HG03103 (cell line): ENCODE data around the gene ZMYM5.
"Not testable (repeated sequence)": the region's sequence is repeated elsewhere in the genome, so short reads cannot be mapped to it uniquely, and the experiment has no call there.

Source experiments
- ATAC-seq: cut with Tn5 transposase; IDR thresholded peaks from one replicate; pipeline ENCODE4 v1.9.1; 2021; ENCODE audit warnings: low read depth; ENCODE audit not compliant: unreplicated experiment

ZMYM5 gene

DNA sequence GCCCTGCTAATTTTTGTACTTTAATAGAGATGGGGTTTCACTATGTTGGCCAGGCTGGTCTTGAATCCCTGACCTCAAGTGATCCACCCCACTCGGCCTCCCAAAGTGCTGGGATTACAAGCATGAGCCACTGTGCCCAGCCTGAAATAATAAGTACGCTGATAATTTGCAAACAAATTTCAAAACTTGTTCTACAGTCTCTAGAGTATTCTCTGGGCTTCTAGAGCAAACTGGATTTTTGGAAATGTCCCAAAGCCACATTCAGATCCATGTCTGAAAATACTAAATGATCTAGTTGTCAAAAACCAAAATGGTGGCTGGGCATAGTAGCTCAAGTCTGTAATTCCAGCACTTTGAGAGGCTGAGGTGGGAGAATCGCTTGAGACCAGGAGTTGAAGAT is 40.8 kb downstream of the ZMYM5 start:
- ATAC-seq, result no peak

DNA sequence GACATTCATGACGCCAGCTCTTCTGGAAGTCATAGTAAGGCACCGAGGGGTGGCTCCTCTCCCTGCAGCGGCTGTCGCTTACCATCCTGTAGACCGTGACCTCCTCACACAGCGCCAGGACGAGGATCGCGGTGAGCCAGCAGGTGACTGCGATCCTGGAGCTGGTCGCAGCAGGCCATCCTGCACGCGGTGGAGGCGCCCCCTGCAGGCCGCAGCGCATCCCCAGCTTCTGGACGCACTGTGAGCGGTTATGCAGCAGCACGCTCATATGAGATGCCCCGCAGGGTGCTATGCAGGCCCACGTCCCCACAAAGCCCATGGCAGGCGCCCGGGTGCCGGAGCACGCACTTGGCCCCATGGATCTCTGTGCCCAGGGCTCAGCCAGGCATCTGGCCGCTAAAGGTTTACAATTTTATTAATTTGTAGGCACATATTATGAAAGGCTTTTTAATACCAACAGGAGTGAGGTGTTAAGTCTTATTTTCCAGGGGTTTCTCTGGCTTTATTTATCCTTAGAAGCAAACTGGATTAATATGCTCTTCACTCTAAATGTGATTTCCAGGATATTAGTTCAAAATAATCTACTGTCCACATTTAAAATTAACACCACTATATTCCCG is 45.1 kb downstream of the ZMYM5 start:
- ATAC-seq, result no peak

DNA sequence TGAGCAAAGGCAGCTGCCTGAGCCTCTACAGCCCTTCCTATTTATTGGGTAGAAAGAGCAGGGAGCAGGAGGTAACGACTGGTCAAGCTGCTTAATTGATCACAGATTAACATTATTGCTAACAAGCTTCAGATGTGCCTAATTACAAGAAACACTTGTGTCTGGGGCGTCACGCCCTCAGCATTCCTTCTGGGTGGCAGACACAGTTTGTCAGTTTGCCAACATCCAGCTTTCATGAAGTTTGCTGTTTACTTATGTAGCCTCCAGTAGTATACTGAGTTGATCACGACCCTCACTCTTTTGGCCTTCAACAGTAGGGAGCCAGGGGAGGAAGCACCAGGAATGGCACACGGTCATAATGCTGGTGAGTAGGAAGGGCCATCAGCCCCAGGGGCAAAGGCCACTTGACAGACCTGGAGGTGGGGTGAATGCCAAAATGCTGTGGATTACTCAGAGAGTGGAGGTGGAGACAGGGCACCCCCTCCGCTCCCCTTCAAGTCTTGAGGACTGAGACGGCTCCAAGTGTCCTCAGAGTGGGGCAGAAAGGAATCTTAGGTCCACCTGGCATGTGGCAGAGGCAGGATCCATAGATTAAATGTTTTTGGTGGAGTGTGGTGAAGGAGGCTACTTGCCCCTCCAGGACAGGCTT is 45.8 kb downstream of the ZMYM5 start:
- no peak for ATAC-seq

DNA sequence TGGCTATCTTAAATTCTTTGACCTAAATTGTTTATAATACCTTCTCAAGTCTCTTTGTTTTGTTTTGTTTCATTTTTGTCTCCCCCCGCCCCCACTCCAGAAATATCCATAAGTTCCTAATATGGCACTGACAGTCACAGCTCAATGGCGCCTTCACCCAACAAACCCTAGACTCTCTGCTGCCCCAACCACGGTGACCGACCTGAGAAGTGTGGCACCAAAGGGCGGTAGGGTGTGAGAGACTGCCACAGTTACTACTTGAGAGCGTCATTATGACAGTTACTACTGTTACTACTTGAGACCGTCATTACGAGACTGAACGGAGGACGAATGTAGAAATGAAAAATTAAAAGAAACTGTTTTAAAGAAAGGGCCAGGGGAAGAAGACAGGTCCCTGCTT is 46.3 kb downstream of the ZMYM5 start:
- ATAC-seq, result no peak

DNA sequence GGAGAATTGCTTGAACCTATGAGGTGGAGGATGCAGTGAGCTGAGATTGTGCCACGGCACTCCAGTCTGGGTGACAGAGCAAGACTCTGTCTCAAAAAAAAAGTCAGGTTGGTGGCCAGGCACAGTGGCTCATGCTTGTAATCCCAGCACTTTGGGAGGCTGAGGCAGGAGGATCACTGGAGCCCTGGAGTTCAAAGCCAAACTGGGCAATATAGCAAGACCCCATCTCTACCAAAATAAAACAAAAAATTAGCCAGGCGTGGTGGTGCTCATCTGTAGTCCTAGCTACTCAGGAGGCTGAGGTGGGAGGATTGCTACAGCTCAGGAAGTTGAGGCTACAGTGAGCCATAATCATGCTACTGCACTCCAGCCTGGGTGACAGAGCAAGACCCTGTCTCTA is 47.6 kb downstream of the ZMYM5 start:
- ATAC-seq, result not testable (repeated sequence)

DNA sequence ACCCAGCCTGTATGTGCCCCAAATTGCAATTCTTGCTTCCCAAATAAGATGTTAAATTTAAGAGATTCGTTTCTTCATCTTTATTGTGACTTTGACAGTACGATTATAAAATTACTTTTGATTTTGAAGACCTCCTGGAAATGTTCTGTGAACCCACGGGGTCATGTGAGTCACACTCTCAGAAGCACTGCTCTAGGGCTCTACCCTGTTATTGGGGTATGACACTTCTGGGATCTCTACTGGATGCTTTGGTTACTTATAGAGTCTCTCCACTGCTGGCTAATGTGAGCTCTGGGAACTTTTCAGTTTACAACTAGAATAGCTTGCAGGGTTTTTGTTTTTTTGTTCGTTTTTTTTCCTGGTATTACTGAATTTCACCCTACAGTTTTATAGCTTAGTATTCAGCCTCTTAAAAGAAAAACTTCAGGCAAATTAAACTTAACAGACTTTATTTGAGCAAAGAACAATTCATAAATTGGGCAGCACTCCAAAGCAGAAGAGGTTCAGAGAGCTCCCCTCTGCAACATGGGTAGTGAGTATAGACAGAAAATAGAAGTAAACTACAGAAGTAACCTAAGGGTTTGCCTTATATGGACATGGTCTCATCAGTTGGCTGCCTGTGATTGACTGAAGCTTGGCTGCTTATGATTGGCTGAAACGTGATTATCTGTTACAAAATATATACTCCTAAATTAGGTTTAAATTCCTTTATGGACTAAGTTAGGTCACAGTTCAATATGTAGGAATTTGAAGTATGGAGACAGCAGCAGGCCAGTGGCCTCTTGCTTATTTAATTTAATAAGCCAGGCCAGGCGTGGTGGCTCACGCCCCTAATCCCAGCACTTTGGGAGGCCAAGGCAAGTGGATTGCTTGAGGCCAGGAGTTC is 52.2 kb downstream of the ZMYM5 start:
- ATAC-seq, result no peak

DNA sequence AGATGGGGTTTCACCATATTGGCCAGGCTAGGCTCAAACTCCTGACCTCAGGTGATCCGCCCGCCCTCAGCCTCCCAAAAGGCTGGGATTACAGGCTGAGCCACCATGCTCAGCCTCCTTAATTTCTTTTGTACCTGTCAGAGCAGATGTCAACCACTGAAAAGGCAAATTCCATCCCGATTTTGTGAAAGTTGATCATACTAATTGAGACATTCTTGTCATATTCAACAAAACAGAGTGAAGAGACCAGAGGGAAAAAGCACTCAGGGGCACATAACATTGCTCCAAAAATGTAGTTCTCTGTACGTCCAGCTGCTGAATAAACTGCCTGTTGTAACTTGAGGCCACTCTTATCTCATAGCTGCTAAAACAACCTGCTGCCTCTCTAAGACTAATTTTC is 53.3 kb downstream of the ZMYM5 start:
- no peak for ATAC-seq

DNA sequence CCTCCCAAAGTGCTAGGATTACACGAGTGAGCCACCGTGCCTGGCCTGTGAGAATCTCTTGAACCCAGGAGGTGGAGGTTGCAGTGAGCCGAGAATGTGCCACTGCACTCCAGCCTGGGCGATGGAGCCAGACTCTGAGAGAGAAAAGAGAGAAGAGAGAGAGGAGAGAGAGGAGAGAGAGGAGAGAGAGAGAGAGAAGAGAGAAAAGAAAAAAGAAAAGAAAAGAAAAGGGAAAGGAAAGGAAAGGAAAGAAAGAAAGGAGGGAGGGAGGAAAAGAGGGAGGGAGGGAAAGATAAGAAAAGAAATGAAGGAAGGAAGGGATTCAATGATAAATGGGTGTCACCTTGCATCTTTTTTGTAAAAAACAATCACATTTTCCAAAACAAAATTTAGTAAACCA is 57.7 kb downstream of the ZMYM5 start:
- ATAC-seq, result no peak

DNA sequence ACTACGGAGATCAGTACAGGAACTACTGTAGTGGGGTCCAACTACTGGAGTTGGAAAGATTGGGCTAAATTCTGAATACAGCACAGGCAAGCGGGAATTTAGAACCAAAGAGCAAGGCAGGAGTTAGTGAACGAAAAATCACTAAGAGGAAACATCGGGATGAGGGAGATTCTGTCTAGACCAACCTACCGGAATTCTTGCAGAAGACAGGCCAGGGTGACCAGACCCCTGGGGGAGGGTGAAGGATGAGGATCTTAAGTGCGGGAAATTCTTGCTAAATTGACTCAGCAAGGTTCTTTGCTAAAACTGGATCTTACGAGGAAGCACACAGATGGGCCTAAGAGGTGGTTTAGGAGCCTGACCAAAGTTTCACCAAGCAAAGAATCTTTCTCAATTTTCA is 67.5 kb downstream of the ZMYM5 start:
- no peak for ATAC-seq

DNA sequence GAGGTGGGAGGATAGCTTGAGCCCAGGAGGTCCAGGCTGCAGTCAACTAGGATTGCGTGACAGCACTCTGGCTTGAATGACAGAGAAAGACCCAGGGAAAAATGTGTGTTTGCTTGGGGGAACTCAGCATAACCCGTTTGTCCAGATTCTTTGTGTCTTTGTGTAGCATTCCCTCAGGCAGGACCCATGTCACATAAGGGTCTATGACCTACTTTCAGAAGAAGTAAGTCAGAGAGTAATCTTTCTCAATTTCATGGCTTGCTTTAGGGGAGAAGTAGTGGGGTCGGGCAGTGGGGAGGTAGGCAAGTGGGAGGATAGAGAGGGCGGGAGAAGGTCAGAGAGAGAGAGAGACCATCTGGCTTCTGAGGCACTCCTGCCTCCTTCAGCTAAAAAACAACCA is 68.8 kb downstream of the ZMYM5 start:
- ATAC-seq, result no peak

DNA sequence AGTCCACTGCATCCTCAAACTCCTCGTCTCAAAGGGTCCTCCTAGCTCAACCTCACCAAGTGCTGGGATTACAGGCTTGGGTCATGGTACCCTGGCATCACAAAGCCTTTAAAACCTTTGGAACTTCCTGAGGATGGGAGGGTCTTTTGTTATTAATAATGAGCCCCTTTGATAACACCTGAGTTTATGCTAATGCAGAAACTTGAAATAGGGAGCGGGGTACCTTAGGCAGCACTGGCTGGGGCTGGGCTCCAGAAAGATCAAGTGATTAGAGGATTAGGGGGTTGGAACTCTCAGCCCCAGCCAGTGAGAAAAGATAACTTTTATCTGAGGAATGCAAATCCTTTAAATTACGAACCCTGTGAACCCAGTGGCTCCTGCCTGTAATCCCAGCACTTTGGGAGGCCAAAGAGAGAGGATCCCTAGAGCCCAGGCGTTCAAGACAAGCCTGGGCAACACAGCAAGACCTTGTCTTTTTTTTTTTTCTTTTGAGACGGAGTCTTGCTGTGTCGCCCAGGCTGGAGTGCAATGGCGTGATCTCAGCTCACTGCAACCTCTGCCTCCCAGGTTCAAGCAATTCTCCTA is 71.4 kb downstream of the ZMYM5 start:
- no peak for ATAC-seq

DNA sequence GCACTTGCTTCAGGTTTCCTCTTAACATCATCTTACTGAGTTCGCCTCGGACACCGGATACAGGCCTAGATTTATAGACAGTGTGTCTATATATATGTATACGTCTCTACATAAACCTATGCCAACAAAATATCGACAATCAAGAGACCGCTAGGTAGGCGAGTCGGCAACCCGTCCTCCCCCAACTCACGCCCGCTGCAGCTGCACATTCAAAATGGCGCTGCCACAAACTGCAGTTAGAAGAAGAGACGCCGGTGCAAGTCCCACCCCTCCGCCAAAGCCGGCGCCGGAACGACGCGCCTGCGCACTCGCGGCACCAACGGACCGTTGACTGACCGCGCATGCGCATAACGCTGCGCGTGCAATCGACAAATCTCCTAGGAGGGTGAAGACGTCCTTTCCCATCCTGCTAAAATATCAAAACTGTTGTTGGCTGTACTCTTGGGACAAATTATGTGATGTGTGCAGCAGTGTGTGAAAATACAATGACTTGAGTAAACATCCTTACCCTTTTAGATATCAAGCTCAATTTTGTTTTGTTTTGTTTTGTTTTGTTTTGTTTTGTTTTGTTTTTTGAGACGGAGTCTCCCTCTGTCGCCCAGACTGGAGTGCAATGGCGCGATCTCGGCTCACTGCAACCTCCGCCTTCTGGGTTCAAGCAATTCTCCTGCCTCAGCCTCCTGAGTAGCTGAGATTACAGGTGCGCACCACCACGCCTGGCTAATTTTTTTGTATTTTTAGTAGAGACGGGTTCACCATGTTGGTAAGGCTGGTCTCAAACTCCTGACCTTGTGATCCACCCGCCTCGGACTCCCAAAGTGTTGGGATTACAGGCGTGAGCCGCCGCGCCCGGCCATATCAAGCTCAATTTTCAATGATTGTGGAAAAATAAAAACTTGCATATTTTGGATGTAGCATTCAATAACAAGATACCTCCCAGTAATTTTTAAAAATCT is 80.4 kb downstream of the ZMYM5 start, which contains the start of gene PSPC1:
Gene PSPC1, minus strand, starts transcription at position 219 of the 956 bp plus-strand sequence. Its CDS starts 188 bp downstream, at position 31.
- peak; percentile 78 for ATAC-seq

DNA sequence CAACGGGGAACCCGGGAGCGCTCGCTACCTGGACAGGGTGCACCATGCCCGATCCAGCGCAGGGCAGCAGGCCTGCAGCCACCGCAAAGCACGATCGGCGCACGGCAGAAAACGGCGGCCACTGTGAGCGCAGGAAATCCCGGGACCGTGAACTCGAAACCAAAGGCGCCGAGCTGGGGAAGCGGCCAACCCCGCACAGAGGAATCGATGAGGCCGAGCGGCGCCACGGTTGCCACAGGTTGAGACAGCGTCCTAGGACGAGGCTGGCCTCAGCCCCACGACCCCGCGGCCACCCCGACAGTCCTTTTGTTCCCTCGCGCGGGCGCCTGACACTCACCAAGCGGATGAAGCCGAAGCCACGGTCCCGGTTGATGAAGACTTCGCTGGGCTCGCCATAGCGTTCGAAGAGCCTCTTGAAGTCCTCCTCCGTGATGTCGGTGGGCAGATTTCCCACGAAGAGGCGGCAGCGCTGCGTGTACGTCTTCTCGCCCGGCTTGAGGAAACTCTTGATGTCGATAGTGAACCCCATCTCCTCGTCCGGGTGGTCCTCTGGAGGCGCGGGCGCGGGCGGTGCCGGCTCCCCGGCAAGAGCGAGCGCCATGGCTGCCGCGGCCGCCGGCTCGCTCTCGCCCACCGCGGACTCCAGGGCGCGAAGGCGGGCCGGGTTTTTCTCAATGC is 81.3 kb downstream of the ZMYM5 start:
- peak; percentile 36 for ATAC-seq

DNA sequence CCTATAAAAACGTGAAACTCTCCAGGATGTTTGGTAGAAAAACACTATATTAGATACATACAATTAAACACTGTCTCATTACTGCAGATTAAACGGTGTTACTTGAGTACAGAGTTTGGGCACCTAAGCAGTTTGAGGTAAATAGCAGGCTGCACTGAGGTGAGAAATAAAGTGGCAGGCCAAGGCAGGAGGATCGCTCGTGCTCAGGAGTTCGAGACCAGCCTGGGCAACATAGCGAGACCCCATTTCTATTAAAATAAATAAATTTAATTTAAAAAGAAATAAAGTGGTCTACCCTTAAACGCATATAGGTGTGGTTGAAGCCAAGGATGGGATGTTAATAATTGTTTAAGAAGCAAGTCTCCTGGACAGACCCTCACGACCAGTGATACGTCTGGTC is 81.9 kb downstream of the ZMYM5 start:
- no peak for ATAC-seq

DNA sequence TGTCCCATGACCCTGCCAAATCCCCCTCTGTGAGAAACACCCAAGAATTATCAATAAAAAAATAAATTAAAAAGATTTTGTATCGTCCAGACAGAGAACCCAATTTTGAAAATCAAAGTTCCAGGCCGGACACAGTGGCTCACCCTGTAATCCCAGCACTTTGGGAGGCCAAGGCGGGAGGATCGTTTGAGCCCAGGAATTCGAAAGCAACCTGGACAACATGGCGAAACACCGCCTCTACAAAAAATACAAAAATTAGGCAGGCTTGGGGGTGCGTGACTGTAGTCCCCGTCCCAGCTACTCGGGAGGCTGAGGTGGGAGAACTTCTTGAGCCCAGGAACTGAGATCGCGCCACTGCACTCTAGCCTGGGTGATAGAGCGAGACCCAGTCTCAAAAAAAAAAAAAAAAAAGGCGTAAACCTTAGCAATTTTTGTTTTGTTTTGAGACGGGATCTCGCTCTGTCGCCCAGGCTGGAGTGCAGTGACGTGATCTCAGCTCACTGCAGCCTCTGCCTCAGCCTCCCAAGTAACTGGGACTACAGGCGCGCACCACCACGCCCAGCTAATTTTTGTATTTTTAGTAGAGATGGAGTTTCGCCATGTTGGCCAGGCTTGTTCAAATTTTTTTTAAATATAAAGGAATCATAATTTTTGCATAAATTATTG is 82.6 kb downstream of the ZMYM5 start:
- ATAC-seq, result not testable (repeated sequence)
